CD4-positive, CD25-positive, alpha-beta regulatory T cell (primary cell): Measurements from ENCODE around the gene ACTG1. TPM values are rescaled to one million over a fixed set of nuclear protein-coding genes. Genes with fewer than 3 reads are reported as not detected.

ENCODE experiments used
- ATAC-seq, 2 donors: fragments of 150-1000 bp; cut with Tn5 transposase; one replicate each; pipeline ENCODE4 v1.10.0; 2021; ENCODE audit warnings: low read depth in 2 of 2, moderate number of reproducible peaks in 2 of 2, moderate library complexity in 1 of 2
- DNase-seq, 3 donors: peaks; one replicate each; pipeline versions ENCODE4 v3.0.0 to v3.0.0-alpha.2; 2012 to 2022; ENCODE audit warnings: mixed read lengths in 1 of 3
- H3K27ac ChIP-seq: one replicate; pipeline ENCODE4 v1.7.0; 2013; ENCODE audit warnings: mild to moderate bottlenecking, low read length; ENCODE audit not compliant: insufficient read depth, poor library complexity, severe bottlenecking
- H3K27me3 ChIP-seq: one replicate; pipeline ENCODE4 v1.7.0; 2013; ENCODE audit warnings: low read length; ENCODE audit not compliant: control insufficient read depth, insufficient read depth
- H3K36me3 ChIP-seq: one replicate; pipeline ENCODE4 v1.7.0; 2013; ENCODE audit warnings: mild to moderate bottlenecking, low read length, moderate library complexity; ENCODE audit not compliant: control insufficient read depth, insufficient read depth
- H3K4me1 ChIP-seq: 2 replicates; pipeline ENCODE4 v1.7.0; 2013; ENCODE audit warnings: mild to moderate bottlenecking, low read length; ENCODE audit not compliant: insufficient read depth, control insufficient read depth, poor library complexity, severe bottlenecking
- H3K4me3 ChIP-seq: one replicate; pipeline ENCODE4 v1.7.0; 2013; ENCODE audit warnings: low read depth, mild to moderate bottlenecking, low read length, moderate library complexity
- H3K9me3 ChIP-seq, 2 experiments: 1 replicate in 1 of 2; 2 replicates in 1 of 2; pipeline ENCODE4 v1.7.0; 2013; ENCODE audit warnings: low read length in 2 of 2, mild to moderate bottlenecking in 1 of 2, moderate library complexity in 1 of 2; ENCODE audit not compliant: control insufficient read depth in 2 of 2
- H3K27ac Mint-ChIP-seq, 3 donors: one replicate each; pipeline ENCODE4 v1.8.0; 2020 to 2022; ENCODE audit warnings: mild to moderate bottlenecking in 3 of 3, mixed read lengths in 3 of 3, moderate library complexity in 2 of 3
- H3K27me3 Mint-ChIP-seq: one replicate; pipeline ENCODE4 v1.8.0; 2022; ENCODE audit warnings: mild to moderate bottlenecking, mixed read lengths
- H3K36me3 Mint-ChIP-seq: one replicate; pipeline ENCODE4 v1.8.0; 2020; ENCODE audit warnings: mixed read lengths
- H3K4me1 Mint-ChIP-seq, 4 donors: one replicate each; pipeline ENCODE4 v1.8.0; 2020 to 2022; ENCODE audit warnings: mixed read lengths in 4 of 4, mild to moderate bottlenecking in 1 of 4
- H3K4me3 Mint-ChIP-seq, 4 donors: one replicate each; pipeline ENCODE4 v1.8.0; 2020 to 2022; ENCODE audit warnings: mild to moderate bottlenecking in 4 of 4, mixed read lengths in 4 of 4, moderate library complexity in 3 of 4
- H3K9me3 Mint-ChIP-seq, 7 donors: one replicate each; pipeline ENCODE4 v1.8.0; 2020 to 2022; ENCODE audit warnings: mixed read lengths in 7 of 7, mild to moderate bottlenecking in 3 of 7, moderate library complexity in 2 of 7
- polyA plus RNA-seq, 4 donors: library from polyadenylated mRNA; unstranded; fragments of 300-500 nt; fragmentation: Illumina TruSeq; gene quantifications; one replicate each; pipeline ENCODE4 v1.2.3, GENCODE V29; 2021
- total RNA-seq: library from RNA; stranded (reverse); gene quantifications from one replicate; pipeline ENCODE4 v1.2.3, GENCODE V29; 2022

Gene ACTG1
- total and polyA plus RNA-seq, 5 donors from 2014 or later, result 1,684 to 2,724 (median 2,347) TPM

- Histone ChIP-seq H3K4me3 (no peak overlapping the region), H3K36me3 (peaks cover 21% of the 10 kb centered on the region), H3K4me1 (no peaks in the 10 kb centered on the region), H3K27me3 (no peaks in the 10 kb centered on the region), H3K27ac (no peak overlapping the region), H3K9me3 (no peaks in the 10 kb centered on the region)
- Mint-ChIP-seq H3K4me1 (peaks cover 0 to 4% (median 0%) of the 10 kb centered on the region in 4 donors), H3K27me3 (peaks cover 4% of the 10 kb centered on the region), H3K9me3 (no peaks in the 10 kb centered on the region), H3K36me3 (peaks cover 9% of the 10 kb centered on the region), H3K27ac (no peak overlapping the region), H3K4me3 (no peak overlapping the region)
- no peak for ATAC-seq
- DNase-seq, result no peak
Observed at GRCh38 chr17:81543339-81543675, 30.7 kb upstream of the ACTG1 start.

DNA sequence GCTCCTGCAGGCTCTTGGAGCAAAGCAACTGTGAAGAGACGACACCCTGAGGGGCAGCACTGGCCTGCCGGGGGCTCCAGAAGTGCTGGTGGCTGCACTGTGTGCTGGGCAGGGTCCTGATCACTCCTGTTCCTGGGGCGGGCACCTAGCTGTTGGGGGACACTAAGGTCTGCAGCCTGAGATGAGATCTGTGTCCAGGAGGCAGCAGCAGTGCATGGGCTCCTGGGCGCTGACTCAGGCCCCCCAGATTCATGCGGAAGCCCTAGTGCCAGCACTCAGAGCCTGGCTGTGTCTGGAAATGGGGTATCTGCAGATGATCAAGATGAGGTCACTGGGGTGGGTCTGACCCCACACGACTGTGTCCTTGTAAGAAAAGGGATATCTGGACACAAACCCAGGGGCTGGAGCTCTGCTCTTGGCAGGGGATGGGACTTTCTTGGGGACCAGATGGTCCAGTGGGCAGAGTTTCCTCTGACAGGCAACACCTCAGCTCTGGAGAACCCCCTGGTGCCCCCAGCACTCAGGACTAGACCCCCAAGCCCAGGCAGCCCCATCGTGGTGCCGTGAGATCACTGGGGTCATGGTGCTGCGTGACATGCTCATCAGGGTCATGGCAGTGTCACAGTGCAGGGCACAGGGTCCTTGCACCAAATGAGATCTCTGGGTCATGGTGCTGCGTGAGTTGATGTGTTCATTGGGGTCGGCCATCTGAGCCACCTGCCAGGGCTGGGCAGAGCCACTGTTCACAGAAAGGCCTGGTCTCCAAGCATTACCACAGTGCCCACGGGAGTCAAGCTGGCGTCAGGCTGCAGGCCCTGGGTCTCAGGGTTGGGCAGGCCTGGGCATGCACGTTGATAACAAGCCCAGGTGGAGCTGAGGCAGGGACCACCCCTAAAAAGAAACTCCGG is 30.1 kb upstream of the ACTG1 start:
- peaks cover 5% of the 10 kb centered on the region for H3K27me3 Mint-ChIP-seq
- H3K27ac Mint-ChIP-seq, result peak overlapping the region in 1 of 3 donors; percentile 48
- Histone ChIP-seq H3K9me3 (no peaks in the 10 kb centered on the region), H3K4me1 (no peaks in the 10 kb centered on the region), H3K27ac (no peak overlapping the region), H3K27me3 (no peaks in the 10 kb centered on the region), H3K36me3 (peaks cover 23% of the 10 kb centered on the region), H3K4me3 (no peak overlapping the region)
- no peak for DNase-seq
- H3K9me3 Mint-ChIP-seq, result no peaks in the 10 kb centered on the region
- H3K4me1 Mint-ChIP-seq, result peaks cover 0 to 4% (median 0%) of the 10 kb centered on the region in 4 donors
- ATAC-seq, result no peak
- no peak overlapping the region for H3K4me3 Mint-ChIP-seq
- H3K36me3 Mint-ChIP-seq, result peaks cover 14% of the 10 kb centered on the region

GRCh38 chr17:81541123-81541522 is 28.5 kb upstream of the ACTG1 start:
- Histone ChIP-seq H3K4me3 (no peak overlapping the region), H3K9me3 (no peaks in the 10 kb centered on the region), H3K36me3 (peaks cover 15% of the 10 kb centered on the region), H3K27me3 (no peaks in the 10 kb centered on the region), H3K27ac (no peak overlapping the region), H3K4me1 (peaks cover 10% of the 10 kb centered on the region)
- no peak overlapping the region for H3K27ac Mint-ChIP-seq
- ATAC-seq (no peak), DNase-seq (no peak)
- no peaks in the 10 kb centered on the region for H3K9me3 Mint-ChIP-seq
- peaks cover 9% of the 10 kb centered on the region for H3K36me3 Mint-ChIP-seq
- H3K4me3 Mint-ChIP-seq, result peak overlapping the region in 1 of 4 donors; percentile 51
- H3K27me3 Mint-ChIP-seq, result peaks cover 7% of the 10 kb centered on the region
- H3K4me1 Mint-ChIP-seq, result peaks cover 0 to 4% (median 0%) of the 10 kb centered on the region in 4 donors

DNA sequence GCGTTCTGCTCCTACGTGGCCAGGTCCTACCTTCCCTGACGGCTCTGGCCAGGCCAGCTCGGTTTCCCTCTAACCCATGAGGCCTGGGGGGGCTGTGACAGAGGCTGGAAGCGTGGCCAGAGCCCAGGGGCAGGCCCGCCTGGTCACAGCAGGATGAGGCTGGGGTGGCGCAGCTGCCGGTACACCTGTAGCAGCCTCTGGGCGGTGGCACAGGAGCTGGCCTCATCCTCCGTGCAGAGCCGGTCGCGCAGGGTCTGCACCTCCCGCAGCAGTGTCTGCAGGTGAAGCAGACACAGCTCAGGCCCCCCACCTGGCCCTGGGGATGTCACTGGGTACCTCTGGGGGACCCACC is 28.1 kb upstream of the ACTG1 start:
- Histone ChIP-seq H3K27me3 (no peaks in the 10 kb centered on the region), H3K4me3 (no peak overlapping the region), H3K27ac (no peak overlapping the region), H3K36me3 (peaks cover 10% of the 10 kb centered on the region), H3K4me1 (peaks cover 11% of the 10 kb centered on the region), H3K9me3 (no peaks in the 10 kb centered on the region)
- H3K27ac Mint-ChIP-seq, result no peak overlapping the region
- H3K27me3 Mint-ChIP-seq, result peaks cover 11% of the 10 kb centered on the region
- H3K4me1 Mint-ChIP-seq, result no peaks in the 10 kb centered on the region
- ATAC-seq, result no peak
- H3K4me3 Mint-ChIP-seq, result no peak overlapping the region
- no peaks in the 10 kb centered on the region for H3K9me3 Mint-ChIP-seq
- DNase-seq, result no peak
- H3K36me3 Mint-ChIP-seq, result peaks cover 9% of the 10 kb centered on the region

GRCh38 chr17:81539961-81540675 is 27.5 kb upstream of the ACTG1 start:
- Mint-ChIP-seq H3K4me3 (no peak overlapping the region), H3K36me3 (peaks cover 9% of the 10 kb centered on the region), H3K27me3 (peaks cover 11% of the 10 kb centered on the region), H3K4me1 (no peaks in the 10 kb centered on the region), H3K27ac (no peak overlapping the region), H3K9me3 (no peaks in the 10 kb centered on the region)
- ATAC-seq (no peak), DNase-seq (no peak)
- Histone ChIP-seq H3K9me3 (no peaks in the 10 kb centered on the region), H3K27ac (no peak overlapping the region), H3K36me3 (peaks cover 10% of the 10 kb centered on the region), H3K4me1 (peaks cover 11% of the 10 kb centered on the region), H3K4me3 (no peak overlapping the region), H3K27me3 (no peaks in the 10 kb centered on the region)

DNA sequence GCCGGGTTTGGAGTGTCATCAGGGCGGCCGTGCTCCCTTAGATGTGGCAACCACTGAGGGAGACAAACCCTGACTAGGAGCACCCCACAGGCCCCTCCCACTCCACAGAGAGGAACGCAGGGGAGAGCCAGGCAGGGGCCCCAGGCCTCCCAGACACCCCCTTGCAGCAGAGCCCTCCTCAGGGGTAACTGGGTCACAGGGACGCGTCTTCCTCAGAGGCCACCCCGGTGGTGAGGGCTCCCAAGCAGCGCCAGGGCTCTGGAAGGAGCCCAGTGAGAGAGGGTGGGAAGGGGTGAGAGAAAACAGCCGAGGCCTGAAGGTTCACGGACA is 26.9 kb upstream of the ACTG1 start:
- no peaks in the 10 kb centered on the region for H3K9me3 ChIP-seq
- Mint-ChIP-seq H3K36me3 (peaks cover 9% of the 10 kb centered on the region), H3K27me3 (peaks cover 13% of the 10 kb centered on the region), H3K4me1 (no peaks in the 10 kb centered on the region), H3K4me3 (no peak overlapping the region), H3K9me3 (no peaks in the 10 kb centered on the region), H3K27ac (no peak overlapping the region)
- DNase-seq, result no peak
- peaks cover 11% of the 10 kb centered on the region for H3K4me1 ChIP-seq
- H3K36me3 ChIP-seq, result peaks cover 10% of the 10 kb centered on the region
- ATAC-seq, result no peak
- H3K27me3 ChIP-seq, result peaks cover 1% of the 10 kb centered on the region
- no peak overlapping the region for H3K27ac ChIP-seq
- H3K4me3 ChIP-seq, result no peak overlapping the region

DNA sequence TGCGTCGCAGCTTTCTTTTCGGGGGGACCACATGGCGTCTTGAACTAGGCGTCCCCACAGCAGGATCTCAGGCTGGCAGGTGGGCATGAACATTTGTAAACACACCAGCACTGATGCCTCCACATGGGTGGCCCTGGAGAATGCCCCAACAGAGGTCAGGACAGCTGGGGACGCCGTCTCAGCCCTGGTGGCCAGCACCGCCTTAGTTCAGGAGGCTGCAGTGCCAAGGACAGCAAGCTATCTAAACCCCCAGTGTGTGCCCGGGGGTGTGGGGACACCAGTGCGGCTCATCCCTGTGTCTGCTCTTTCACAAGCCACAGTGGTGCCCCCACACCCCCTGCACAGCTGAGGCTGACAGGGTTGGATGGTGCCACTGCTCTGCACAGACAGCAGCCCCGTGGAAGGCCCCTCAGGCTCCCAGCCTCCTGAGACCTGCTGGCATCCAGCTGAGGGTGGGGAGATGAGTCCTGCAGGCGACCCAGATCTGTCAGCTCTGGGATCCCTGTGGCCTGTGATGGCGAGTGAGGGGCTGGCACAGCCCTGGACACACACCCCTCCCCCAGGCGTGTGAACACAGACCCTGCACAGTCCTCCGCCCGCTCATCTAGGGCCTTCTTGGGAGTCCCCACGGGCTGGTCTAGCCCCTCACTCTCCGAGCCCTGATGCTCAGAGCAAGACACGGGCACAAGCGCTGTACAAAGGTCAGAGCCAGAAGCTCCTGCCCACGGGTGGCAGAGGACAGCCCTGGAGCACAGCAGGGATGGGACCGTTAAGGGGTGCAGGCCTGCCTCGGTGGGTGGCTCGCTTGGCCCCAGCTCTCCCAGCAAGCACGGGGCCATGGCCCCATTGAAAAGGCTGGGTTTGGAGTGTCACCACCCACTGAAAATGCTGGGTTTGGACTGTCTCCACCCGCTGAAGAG is 26.3 kb upstream of the ACTG1 start:
- H3K4me3 Mint-ChIP-seq, result no peak overlapping the region
- no peak for ATAC-seq

More for the DNA sequence above, 26.3 kb upstream of the ACTG1 start:
- H3K27ac Mint-ChIP-seq, result no peak overlapping the region
- peaks cover 16% of the 10 kb centered on the region for H3K27me3 Mint-ChIP-seq
- H3K4me1 Mint-ChIP-seq, result no peaks in the 10 kb centered on the region
- Histone ChIP-seq H3K27me3 (peaks cover 3% of the 10 kb centered on the region), H3K36me3 (peaks cover 10% of the 10 kb centered on the region), H3K4me3 (no peak overlapping the region), H3K27ac (no peak overlapping the region), H3K9me3 (no peaks in the 10 kb centered on the region), H3K4me1 (peaks cover 11% of the 10 kb centered on the region)
- DNase-seq, result no peak
- peaks cover 9% of the 10 kb centered on the region for H3K36me3 Mint-ChIP-seq
- no peaks in the 10 kb centered on the region for H3K9me3 Mint-ChIP-seq
